ENCODE measurements around the gene ARHGAP45. TPM values are rescaled to one million over a fixed set of nuclear protein-coding genes. Genes with fewer than 3 reads are reported as not detected.
A peak's percentile ranks its signal among the peaks of the same experiment; 100 is the strongest.

Gene ARHGAP45
- total RNA-seq, 2 donors from 2014 or later = 27.4 to 37.9 TPM

DNA sequence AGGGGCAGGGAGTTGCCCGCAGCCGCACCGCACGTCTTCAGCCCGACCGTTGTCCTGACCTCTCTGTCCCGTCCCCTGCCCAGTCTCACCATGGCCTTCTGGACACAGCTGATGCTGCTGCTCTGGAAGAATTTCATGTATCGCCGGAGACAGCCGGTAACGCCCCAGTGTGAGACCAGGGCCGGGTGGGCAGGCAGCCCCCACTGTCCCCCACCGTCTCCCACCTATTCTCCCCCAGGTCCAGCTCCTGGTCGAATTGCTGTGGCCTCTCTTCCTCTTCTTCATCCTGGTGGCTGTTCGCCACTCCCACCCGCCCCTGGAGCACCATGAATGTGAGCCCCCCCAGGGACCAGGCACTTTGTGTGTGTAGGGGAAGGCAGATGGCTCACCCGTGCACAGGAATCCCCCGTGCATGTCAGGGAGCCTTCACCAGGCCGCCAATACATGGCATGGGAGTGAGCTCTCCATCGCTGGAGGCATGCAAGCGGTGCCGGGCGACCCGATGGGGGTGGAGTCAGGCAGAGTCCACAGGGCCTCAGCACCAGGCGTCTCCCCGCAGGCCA lies 25.6 kb upstream of the ARHGAP45 start:
- Histone ChIP-seq H3K27ac (peak overlapping the region; percentile 76), H3K4me1 (peaks cover 23% of the 10 kb centered on the region), H3K9me3 (no peaks in the 10 kb centered on the region), H3K36me3 (no peaks in the 10 kb centered on the region), H3K4me3 (peak overlapping the region; percentile 52), H3K27me3 (no peaks in the 10 kb centered on the region), H3K9ac (ENCODE audit: low read depth in 2 of 2, low read length in 2 of 2) (peak overlapping the region; percentile 64 to 70)
- TF ChIP-seq, protein P1, sequence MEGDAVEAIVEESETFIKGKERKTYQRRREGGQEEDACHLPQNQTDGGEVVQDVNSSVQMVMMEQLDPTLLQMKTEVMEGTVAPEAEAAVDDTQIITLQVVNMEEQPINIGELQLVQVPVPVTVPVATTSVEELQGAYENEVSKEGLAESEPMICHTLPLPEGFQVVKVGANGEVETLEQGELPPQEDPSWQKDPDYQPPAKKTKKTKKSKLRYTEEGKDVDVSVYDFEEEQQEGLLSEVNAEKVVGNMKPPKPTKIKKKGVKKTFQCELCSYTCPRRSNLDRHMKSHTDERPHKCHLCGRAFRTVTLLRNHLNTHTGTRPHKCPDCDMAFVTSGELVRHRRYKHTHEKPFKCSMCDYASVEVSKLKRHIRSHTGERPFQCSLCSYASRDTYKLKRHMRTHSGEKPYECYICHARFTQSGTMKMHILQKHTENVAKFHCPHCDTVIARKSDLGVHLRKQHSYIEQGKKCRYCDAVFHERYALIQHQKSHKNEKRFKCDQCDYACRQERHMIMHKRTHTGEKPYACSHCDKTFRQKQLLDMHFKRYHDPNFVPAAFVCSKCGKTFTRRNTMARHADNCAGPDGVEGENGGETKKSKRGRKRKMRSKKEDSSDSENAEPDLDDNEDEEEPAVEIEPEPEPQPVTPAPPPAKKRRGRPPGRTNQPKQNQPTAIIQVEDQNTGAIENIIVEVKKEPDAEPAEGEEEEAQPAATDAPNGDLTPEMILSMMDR (IDR thresholded peaks at IDR 0.05) = no peak
- intact Hi-C loops (cut with DNase I) = no loop called here
- DNase-seq = no peak

- intact Hi-C loops (cut with DNase I) = no loop called here
- no peaks in the 10 kb centered on the region for H3K36me3 ChIP-seq
- H3K9ac ChIP-seq (ENCODE audit: low read depth in 2 of 2, low read length in 2 of 2) = peak overlapping the region; percentile 64 to 70
- peak overlapping the region; percentile 76 for H3K27ac ChIP-seq
- TF ChIP-seq, protein P1 (IDR thresholded peaks at IDR 0.05) = no peak
- H3K9me3 ChIP-seq = no peaks in the 10 kb centered on the region
- peak overlapping the region; percentile 52 for H3K4me3 ChIP-seq
- DNase-seq = peak; percentile 82
- H3K27me3 ChIP-seq = no peaks in the 10 kb centered on the region
- peaks cover 23% of the 10 kb centered on the region for H3K4me1 ChIP-seq
Observed at GRCh38 chr19:1041835-1042685, 24.9 kb upstream of the ARHGAP45 start.

DNA sequence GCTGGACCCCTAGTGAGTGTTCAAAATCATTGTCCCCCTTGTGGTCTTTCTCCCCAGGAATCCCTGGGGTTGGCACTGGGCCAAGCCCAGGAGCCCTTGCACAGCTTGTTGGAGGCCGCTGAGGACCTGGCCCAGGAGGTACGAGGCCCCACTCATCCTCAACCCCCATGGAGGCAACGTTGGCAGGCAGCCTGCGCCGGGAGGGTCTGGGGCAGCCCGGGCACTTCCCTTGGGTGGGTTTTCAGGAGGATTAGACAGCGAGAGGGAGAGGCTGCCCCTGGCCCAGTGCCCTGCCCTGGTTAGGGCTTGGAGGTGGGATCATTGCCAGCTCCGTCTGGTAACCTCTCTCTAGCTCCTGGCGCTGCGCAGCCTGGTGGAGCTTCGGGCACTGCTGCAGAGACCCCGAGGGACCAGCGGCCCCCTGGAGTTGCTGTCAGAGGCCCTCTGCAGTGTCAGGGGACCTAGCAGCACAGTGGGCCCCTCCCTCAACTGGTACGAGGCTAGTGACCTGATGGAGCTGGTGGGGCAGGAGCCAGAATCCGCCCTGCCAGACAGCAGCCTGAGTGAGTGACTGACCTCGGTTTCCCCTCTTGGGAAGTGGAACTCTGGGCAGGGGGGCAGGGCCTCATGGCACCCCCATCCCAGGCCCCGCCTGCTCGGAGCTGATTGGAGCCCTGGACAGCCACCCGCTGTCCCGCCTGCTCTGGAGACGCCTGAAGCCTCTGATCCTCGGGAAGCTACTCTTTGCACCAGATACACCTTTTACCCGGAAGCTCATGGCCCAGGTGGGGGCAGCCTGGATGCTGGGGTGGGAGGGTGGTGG lies 24.1 kb upstream of the ARHGAP45 start:
- no peaks in the 10 kb centered on the region for H3K27me3 ChIP-seq
- peak; percentile 33 for DNase-seq
- H3K9ac ChIP-seq (ENCODE audit: low read depth in 2 of 2, low read length in 2 of 2) = peak overlapping the region; percentile 38 to 64
- peaks cover 19% of the 10 kb centered on the region for H3K4me1 ChIP-seq
- intact Hi-C loops (cut with DNase I) = no loop called here
- TF ChIP-seq, protein P1 (IDR thresholded peaks at IDR 0.05) = no peak
- no peaks in the 10 kb centered on the region for H3K36me3 ChIP-seq
- H3K27ac ChIP-seq = peak overlapping the region; percentile 76
- no peak overlapping the region for H3K4me3 ChIP-seq
- H3K9me3 ChIP-seq = no peaks in the 10 kb centered on the region

- TF ChIP-seq, protein P1 (IDR thresholded peaks at IDR 0.05) = no peak
Observed at GRCh38 chr19:1045247-1045603, 21.7 kb upstream of the ARHGAP45 start.

DNA sequence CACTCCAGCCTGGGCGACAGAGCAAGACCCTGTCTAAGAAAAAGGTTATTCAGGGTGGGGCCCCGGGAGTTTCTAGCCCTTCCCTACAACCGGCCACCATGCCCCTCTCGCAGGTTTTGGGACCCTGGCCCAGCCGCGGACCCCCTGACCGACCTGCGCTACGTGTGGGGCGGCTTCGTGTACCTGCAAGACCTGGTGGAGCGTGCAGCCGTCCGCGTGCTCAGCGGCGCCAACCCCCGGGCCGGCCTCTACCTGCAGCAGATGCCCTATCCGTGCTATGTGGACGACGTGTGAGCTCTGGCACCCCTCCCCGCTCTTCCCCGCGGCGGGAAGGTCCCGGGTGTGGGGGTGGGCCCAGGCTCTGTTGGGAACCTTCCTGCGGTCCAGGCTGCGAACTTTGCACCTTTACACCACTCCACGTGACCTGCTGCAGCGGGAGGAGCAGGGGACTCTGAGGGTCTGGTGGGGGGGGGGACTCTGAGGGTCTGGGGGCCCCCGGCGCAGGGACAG lies 20.8 kb upstream of the ARHGAP45 start:
- TF ChIP-seq, protein P1 (IDR thresholded peaks at IDR 0.05) = no peak
- no peaks in the 10 kb centered on the region for H3K27me3 ChIP-seq
- H3K36me3 ChIP-seq = no peaks in the 10 kb centered on the region
- H3K4me3 ChIP-seq = no peak overlapping the region
- H3K27ac ChIP-seq = no peak overlapping the region
- H3K4me1 ChIP-seq = peaks cover 11% of the 10 kb centered on the region
- no peak overlapping the region for H3K9ac ChIP-seq (ENCODE audit: low read depth in 2 of 2, low read length in 2 of 2)
- intact Hi-C loops (cut with DNase I) = no loop called here
- no peak for DNase-seq
- H3K9me3 ChIP-seq = no peaks in the 10 kb centered on the region

More at GRCh38 chr19:1045247-1045603, 21.7 kb upstream of the ARHGAP45 start:
- Histone ChIP-seq H3K27me3 (no peaks in the 10 kb centered on the region), H3K9me3 (no peaks in the 10 kb centered on the region), H3K4me1 (peaks cover 19% of the 10 kb centered on the region), H3K4me3 (no peak overlapping the region), H3K27ac (no peak overlapping the region), H3K9ac (ENCODE audit: low read depth in 2 of 2, low read length in 2 of 2) (no peak overlapping the region), H3K36me3 (no peaks in the 10 kb centered on the region)
- DNase-seq = peak; percentile 57
- intact Hi-C loops (cut with DNase I) = no loop called here
